Vagina (tissue), 2 donors: Measurements from ENCODE around the gene POLE4.

Experiments used
- POLR2A ChIP-seq, 2 donors: fragments of 450-650 bp; IDR thresholded peaks; one replicate each; pipeline ENCODE4 v1.6.1; 2017; ENCODE audit warnings: antibody characterized with exemption in 2 of 2, mild to moderate bottlenecking in 2 of 2, moderate library complexity in 2 of 2
- POLR2AphosphoS5 ChIP-seq, 2 donors: sonication (generic); formaldehyde crosslinking; IDR thresholded peaks; one replicate each; pipeline ENCODE4 v1.9.0; 2017; ENCODE audit warnings: antibody characterized with exemption in 2 of 2, mild to moderate bottlenecking in 2 of 2, low read depth in 1 of 2; ENCODE audit not compliant: insufficient read depth in 1 of 2
- TF ChIP-seq, protein P1 (sequence below), 3 experiments: fragments of 450-650 bp in 2 of 3; fragments of 200-600 bp in 1 of 3; sonication (generic) in 1 of 3; IDR thresholded peaks; one replicate each; pipeline ENCODE4 v1.5.1; 2017 to 2019; ENCODE audit warnings: antibody characterized with exemption in 3 of 3, mild to moderate bottlenecking in 2 of 3, moderate library complexity in 2 of 3

GRCh38 chr2:75002007-75002406 lies 43.6 kb downstream of the POLE4 start:
- TF ChIP-seq, protein P1, sequence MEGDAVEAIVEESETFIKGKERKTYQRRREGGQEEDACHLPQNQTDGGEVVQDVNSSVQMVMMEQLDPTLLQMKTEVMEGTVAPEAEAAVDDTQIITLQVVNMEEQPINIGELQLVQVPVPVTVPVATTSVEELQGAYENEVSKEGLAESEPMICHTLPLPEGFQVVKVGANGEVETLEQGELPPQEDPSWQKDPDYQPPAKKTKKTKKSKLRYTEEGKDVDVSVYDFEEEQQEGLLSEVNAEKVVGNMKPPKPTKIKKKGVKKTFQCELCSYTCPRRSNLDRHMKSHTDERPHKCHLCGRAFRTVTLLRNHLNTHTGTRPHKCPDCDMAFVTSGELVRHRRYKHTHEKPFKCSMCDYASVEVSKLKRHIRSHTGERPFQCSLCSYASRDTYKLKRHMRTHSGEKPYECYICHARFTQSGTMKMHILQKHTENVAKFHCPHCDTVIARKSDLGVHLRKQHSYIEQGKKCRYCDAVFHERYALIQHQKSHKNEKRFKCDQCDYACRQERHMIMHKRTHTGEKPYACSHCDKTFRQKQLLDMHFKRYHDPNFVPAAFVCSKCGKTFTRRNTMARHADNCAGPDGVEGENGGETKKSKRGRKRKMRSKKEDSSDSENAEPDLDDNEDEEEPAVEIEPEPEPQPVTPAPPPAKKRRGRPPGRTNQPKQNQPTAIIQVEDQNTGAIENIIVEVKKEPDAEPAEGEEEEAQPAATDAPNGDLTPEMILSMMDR (IDR thresholded peaks at IDR 0.05): no peak
- TF ChIP-seq POLR2A (IDR thresholded peaks at IDR 0.05): no peak
- TF ChIP-seq POLR2AphosphoS5 (IDR thresholded peaks at IDR 0.05; ENCODE audit: insufficient read depth in 1 of 2, low read depth in 1 of 2): no peak
